K562 (cell line): Measurements from ENCODE around the gene ACO2. TPM values are rescaled to one million over a fixed set of nuclear protein-coding genes. Genes with fewer than 3 reads are reported as not detected.

Experiments used
- CBFA2T2 ChIP-seq: fragments of 450-650 bp; conservative IDR thresholded peaks from 2 replicates; pipeline ENCODE4 v1.6.1; 2017; ENCODE audit warnings: mild to moderate bottlenecking
- VEZF1 ChIP-seq: fragments of 200-800 bp; sonication (Bioruptor generic); IDR thresholded peaks from 2 replicates; pipeline ENCODE4 v1.6.1; 2017; ENCODE audit warnings: missing genetic modification characterization, missing compliant biosample characterization
- polyA plus RNA-seq, 8 experiments: library from polyadenylated mRNA; depleted of rRNA in 4 of 8; stranded (reverse) in 5 of 8; unstranded in 3 of 8; fragments of >200 nt; fragmentation: Nextera tagmentation in 2 of 8; fragmentation: Illumina TruSeq in 1 of 8; extraction: Ambion mirVana in 2 of 8; extraction: Trizol in 1 of 8; gene quantifications; 2 replicates each; pipeline versions ENCODE4 v1.2.1 to v1.2.3, GENCODE V29; 2011 to 2014; ENCODE audit warnings: inconsistent platforms in 1 of 8, missing spikeins in 1 of 8
- total RNA-seq, 7 experiments: library from RNA; depleted of rRNA in 6 of 7; stranded (reverse); fragments of >200 nt in 6 of 7; fragmentation: Illumina TruSeq in 2 of 7; extraction: Trizol in 2 of 7; gene quantifications; 2 replicates each; pipeline versions ENCODE4 v1.2.1 to v1.2.3, GENCODE V29; 2011 to 2021; ENCODE audit warnings: low replicate concordance in 1 of 7
- TF ChIP-seq, protein P1 (sequence below), 2 experiments: fragments of 450-650 bp in 1 of 2; sonication (generic) in 1 of 2; formaldehyde crosslinking in 1 of 2; IDR thresholded peaks in 1 of 2; conservative IDR thresholded peaks in 1 of 2; 2 replicates each; pipeline versions ENCODE4 v1.6.1 to v1.8.1; 2016 to 2023; ENCODE audit warnings: mild to moderate bottlenecking in 2 of 2, moderate library complexity in 2 of 2, inconsistent platforms in 1 of 2, missing genetic modification reagents in 1 of 2
- TF ChIP-seq, protein P2 (sequence below): fragments of 250-450 bp; sonication (Bioruptor Pico); IDR thresholded peaks from 2 replicates; pipeline ENCODE4 v1.4.0; 2020; ENCODE audit warnings: mild to moderate bottlenecking, moderate library complexity

The ACO2 gene
- total and polyA plus RNA-seq, 9 of the 15 experiments (the other 6 are each of a cell fraction or from before 2014, with no cell fraction given) = 16.2 to 119 (median 43.2) TPM

DNA sequence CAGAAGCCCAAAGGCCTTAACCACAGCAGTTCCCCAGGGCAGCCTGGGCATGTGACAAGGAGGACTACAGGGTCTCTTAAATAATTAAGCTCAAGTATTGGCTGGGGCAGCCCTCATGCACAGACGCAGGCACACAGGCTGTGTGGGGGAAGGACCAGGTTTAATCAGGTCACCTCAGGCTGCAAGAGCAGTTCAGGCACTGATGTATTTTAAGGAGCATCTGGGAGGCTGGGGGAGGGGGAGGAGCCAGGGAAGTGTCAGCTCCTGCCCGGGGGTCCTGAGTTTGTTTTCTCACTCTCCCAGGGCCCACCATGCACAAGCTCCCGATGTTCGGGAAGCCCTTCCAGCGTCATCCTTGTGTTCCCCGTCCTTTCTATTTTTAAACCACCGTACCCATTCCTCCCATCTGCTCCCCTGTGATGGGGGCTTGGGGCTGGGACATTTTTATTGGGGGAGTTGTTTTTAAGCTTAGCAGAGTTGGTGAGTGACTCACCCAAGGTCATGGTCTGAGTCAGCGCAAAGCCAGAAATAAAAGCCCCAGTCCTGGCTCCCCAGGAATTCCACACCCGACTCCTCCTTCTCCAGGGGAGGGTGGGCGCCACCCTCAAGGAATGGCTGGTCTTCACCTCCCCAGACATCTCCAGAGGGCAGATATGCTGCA lies 94.3 kb downstream of the ACO2 start (continued):
- TF ChIP-seq, protein P1, sequence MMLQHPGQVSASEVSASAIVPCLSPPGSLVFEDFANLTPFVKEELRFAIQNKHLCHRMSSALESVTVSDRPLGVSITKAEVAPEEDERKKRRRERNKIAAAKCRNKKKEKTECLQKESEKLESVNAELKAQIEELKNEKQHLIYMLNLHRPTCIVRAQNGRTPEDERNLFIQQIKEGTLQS (IDR thresholded peaks at IDR 0.05) = peak; percentile 89
- TF ChIP-seq, protein P1 (CRISPR knock-in tag; conservative IDR thresholded peaks at IDR 0.05) = no peak
- TF ChIP-seq VEZF1 (CRISPR knock-in tag) (peak; percentile 18; the same call in 1 of the 2 replicates), CBFA2T2 (peak; percentile 51)
- TF ChIP-seq, protein P2, sequence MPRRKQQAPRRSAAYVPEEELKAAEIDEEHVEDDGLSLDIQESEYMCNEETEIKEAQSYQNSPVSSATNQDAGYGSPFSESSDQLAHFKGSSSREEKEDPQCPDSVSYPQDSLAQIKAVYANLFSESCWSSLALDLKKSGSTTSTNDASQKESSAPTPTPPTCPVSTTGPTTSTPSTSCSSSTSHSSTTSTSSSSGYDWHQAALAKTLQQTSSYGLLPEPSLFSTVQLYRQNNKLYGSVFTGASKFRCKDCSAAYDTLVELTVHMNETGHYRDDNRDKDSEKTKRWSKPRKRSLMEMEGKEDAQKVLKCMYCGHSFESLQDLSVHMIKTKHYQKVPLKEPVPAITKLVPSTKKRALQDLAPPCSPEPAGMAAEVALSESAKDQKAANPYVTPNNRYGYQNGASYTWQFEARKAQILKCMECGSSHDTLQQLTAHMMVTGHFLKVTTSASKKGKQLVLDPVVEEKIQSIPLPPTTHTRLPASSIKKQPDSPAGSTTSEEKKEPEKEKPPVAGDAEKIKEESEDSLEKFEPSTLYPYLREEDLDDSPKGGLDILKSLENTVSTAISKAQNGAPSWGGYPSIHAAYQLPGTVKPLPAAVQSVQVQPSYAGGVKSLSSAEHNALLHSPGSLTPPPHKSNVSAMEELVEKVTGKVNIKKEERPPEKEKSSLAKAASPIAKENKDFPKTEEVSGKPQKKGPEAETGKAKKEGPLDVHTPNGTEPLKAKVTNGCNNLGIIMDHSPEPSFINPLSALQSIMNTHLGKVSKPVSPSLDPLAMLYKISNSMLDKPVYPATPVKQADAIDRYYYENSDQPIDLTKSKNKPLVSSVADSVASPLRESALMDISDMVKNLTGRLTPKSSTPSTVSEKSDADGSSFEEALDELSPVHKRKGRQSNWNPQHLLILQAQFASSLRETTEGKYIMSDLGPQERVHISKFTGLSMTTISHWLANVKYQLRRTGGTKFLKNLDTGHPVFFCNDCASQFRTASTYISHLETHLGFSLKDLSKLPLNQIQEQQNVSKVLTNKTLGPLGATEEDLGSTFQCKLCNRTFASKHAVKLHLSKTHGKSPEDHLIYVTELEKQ (CRISPR knock-in tag) = no peak
- TF ChIP-seq, all 486 proteins: peak for 26
